HG03558 (cell line): ENCODE results near the gene CHMP4A.

Source experiments
- ATAC-seq: cut with Tn5 transposase; IDR thresholded peaks from one replicate; pipeline ENCODE4 v1.9.1; 2021; ENCODE audit warnings: moderate number of reproducible peaks; ENCODE audit not compliant: unreplicated experiment; ENCODE audit errors: extremely low read depth

The CHMP4A gene

DNA sequence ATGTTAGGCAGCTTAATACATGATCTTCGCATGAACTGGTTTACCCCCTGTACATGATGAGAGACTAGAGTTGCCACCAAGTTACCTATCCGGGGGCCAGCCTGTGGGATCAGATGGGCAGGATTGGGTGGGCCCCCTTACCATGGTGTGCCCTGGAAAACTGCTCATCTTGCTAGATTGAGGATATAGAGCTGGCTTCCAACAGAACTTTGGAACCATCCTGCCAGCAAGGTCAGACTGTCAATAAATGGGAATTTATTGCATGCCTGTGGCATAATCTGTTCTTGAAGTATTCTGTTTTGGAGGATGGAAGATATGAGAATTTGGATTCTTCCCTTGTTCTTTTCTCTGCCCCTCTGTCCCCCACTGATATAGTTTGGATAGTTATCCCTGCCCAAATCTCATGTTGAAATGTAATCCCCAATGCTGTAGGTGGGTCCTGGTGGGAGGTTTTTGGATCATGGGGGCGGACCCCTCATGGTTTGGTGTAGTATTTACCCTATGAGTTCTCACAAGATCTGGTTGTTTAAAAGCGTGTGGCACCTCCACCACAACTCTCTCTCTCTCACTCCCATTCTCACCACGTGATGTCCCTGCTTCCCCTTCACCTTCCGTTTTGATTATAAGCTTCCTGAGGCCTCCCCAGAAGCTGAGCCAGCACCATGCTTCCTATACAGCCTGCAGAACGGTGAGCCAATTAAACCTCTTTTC lies 14.3 kb downstream of the CHMP4A start:
- no peak for ATAC-seq

GRCh38 chr14:24197056-24197450 lies 16.2 kb downstream of the CHMP4A start:
- no peak for ATAC-seq

DNA sequence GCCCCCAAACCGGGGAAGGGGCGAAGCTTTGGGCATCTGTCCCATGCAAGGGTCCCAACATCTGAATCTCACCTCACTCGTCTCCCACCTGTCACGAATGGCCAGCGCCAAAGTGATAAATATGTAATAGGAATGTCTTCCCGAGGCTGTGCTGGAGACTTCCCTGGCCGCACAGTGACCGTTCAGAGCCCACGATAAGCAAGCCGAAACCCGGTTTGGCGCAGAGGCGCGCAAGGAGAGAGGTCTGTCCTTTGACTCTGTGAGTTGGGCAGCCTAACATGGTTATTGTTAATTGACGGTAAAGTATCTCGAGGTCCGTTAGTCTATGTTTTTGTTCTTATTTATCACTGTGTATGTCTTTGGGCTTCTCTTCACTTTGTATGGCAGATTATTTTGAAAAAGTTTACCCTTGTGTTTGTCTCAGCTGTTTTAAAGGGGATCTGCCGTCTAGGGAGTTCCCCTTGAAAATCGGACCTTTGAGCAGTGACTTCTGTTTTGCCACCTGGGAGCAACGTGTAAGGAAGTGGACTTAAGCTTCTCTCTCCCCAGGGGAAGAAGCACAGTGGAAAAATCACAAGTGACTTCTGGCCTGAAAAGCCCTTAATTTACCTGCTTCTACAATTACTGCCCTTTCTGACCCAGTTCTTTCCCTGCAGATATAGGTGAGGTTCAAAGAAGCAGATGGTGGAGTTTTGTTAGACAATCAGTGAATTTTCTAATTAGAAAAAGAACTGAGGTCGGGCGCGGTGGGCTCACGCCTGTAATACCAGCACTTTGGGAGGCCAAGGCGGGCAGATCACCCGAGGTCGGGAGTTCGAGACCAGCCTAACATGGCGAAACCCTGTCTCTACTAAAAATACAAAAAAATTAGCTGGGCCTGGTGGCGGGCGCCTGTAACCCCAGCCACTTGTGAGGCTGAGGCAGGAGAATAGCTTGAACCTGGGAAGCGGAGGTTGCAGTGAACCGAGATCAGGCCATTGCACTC lies 16.9 kb downstream of the CHMP4A start:
- no peak for ATAC-seq

- ATAC-seq, result peak; percentile 39
Observed at GRCh38 chr14:24195186-24196070, 17.9 kb downstream of the CHMP4A start, which contains the start of gene TM9SF1. TM9SF1 (minus strand) TSS chr14:24195441; CDS start chr14:24195019, 422 bp downstream.

- ATAC-seq, result no peak
Observed at GRCh38 chr14:24194873-24195185, 18.5 kb downstream of the CHMP4A start.

DNA sequence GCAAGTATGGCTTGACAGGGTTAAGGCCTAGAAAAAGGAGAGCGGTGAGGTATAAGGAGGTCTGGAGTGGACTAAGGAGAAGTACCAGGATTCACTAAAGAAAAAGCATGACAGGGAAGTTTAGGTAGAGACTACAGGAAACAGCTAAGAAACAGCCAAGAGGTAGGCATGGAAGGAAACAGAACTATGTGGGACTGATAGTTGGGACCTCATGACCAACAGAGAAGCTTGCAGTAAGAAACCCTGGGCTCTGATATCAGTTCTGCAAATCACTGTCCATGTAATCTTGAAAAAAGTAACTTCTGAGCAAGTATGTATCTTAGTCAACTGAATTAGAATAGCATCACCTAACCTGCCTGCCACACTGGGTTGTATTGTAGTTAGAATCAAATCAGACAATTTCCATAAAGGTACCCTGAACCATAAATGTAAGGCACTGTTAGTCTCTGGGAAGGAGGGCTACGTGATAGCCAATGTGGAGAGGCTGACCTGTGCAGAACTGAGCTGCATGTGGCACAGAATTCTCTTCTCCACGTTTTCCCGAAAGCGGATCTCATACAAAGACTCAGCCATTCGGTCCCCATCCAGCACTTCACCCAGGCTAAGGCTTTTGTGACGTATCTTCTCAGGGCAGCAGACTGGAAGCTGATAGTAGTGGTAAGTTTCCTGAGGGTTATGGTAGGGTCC lies 19.0 kb downstream of the CHMP4A start:
- no peak for ATAC-seq

DNA sequence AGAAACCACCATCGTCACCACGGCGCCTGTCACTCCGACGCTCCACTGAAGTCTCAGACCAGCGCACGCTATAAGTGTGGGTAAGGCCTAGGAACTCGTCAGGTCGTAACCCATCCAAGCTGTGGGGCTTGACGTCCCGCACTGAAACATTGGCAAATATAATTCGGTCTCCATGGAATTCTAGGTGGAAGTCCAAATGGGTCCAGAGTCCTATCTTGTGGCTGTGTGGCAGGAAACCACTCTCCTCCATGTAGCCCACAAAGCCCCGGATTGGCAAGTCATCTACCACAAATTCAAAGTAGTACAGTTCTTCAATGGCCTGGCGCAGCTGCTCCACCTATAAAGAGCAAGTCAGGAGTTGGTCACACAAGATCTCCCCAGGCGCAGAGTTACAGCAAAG lies 20.4 kb downstream of the CHMP4A start:
- ATAC-seq, result no peak

DNA sequence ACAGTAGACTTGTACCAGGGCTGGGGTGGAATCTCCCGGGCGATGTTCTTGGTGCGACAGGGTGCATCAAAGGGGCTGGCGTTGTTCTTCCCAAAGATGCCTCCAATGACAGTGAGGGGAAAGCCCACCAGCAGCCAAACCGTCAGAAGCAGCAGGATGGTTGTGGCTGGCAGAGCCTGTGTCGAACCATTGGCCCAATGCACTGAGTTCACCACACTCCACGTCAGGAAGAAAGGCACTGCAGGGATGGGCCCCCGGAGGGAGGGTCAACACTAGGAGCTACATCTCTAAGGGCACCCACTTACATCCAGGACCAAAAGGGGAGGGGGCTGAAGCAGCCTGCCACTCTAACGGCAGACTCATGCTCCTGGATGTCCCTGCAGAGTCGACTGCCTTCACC lies 22.9 kb downstream of the CHMP4A start:
- no peak for ATAC-seq

GRCh38 chr14:24189460-24189859 lies 23.8 kb downstream of the CHMP4A start:
- no peak for ATAC-seq

- ATAC-seq, result no peak
Observed at GRCh38 chr14:24189059-24189375, 24.3 kb downstream of the CHMP4A start.

- peak; percentile 60 for ATAC-seq
Observed at GRCh38 chr14:24188251-24189058, 24.8 kb downstream of the CHMP4A start, which contains the start of gene IPO4. IPO4 (minus strand) TSS chr14:24188816; CDS start chr14:24188787, 29 bp downstream.

GRCh38 chr14:24187539-24187915 lies 25.8 kb downstream of the CHMP4A start:
- no peak for ATAC-seq

- ATAC-seq, result no peak
Observed at GRCh38 chr14:24186831-24187538, 26.3 kb downstream of the CHMP4A start.

GRCh38 chr14:24185741-24186140 lies 27.5 kb downstream of the CHMP4A start:
- no peak for ATAC-seq

- no peak for ATAC-seq
Observed at GRCh38 chr14:24185026-24185425, 28.3 kb downstream of the CHMP4A start.

GRCh38 chr14:24184104-24184970 lies 29.0 kb downstream of the CHMP4A start:
- ATAC-seq, result no peak

- no peak for ATAC-seq
Observed at GRCh38 chr14:24183014-24183481, 30.2 kb downstream of the CHMP4A start.
